Mesothelial cell of epicardium (in vitro differentiated cells): ENCODE measurements around the gene NTHL1. TPM values are rescaled to one million over a fixed set of nuclear protein-coding genes. Genes with fewer than 3 reads are reported as not detected.

ENCODE experiments used
- DNase-seq, 2 experiments: peaks; one replicate each; pipeline ENCODE4 v3.0.0; 2021; ENCODE audit warnings: low spot score in 2 of 2; ENCODE audit not compliant: unreplicated experiment in 2 of 2
- H3K27ac Mint-ChIP-seq: 2 replicates; pipeline ENCODE4 v1.8.0; 2021; ENCODE audit warnings: mixed read lengths
- H3K27me3 Mint-ChIP-seq: 2 replicates; pipeline ENCODE4 v1.8.0; 2021; ENCODE audit warnings: low read depth, mixed read lengths
- H3K36me3 Mint-ChIP-seq: 2 replicates; pipeline ENCODE4 v1.8.0; 2021; ENCODE audit warnings: mixed read lengths
- H3K4me1 Mint-ChIP-seq: 2 replicates; pipeline ENCODE4 v1.8.0; 2021; ENCODE audit warnings: mixed read lengths
- H3K4me3 Mint-ChIP-seq: 2 replicates; pipeline ENCODE4 v1.8.0; 2021; ENCODE audit warnings: mild to moderate bottlenecking, moderate library complexity, mixed read lengths
- H3K9me3 Mint-ChIP-seq: 2 replicates; pipeline ENCODE4 v1.8.0; 2021; ENCODE audit warnings: mixed read lengths
- CTCF ChIP-seq: fragments of 200-600 bp; sonication (generic); IDR thresholded peaks from one replicate; pipeline ENCODE4 v1.5.0; 2021; ENCODE audit warnings: antibody characterized with exemption; ENCODE audit not compliant: unreplicated experiment
- total RNA-seq: library from RNA; stranded (reverse); gene quantifications from 3 replicates; pipeline ENCODE4 v1.2.1, GENCODE V29; 2021

NTHL1 gene
- total RNA-seq, 1 donor from 2014 or later: 29.7 TPM

- no peaks in the 10 kb centered on the region for H3K27me3 Mint-ChIP-seq
- DNase-seq: no peak
- no peaks in the 10 kb centered on the region for H3K9me3 Mint-ChIP-seq
- H3K36me3 Mint-ChIP-seq: peaks cover 7% of the 10 kb centered on the region
- H3K4me3 Mint-ChIP-seq: no peak overlapping the region
- TF ChIP-seq CTCF: no peak
- H3K27ac Mint-ChIP-seq: no peak overlapping the region
- H3K4me1 Mint-ChIP-seq: no peaks in the 10 kb centered on the region
Measured at GRCh38 chr16:2060346-2060745, 12.7 kb upstream of the NTHL1 start.

DNA sequence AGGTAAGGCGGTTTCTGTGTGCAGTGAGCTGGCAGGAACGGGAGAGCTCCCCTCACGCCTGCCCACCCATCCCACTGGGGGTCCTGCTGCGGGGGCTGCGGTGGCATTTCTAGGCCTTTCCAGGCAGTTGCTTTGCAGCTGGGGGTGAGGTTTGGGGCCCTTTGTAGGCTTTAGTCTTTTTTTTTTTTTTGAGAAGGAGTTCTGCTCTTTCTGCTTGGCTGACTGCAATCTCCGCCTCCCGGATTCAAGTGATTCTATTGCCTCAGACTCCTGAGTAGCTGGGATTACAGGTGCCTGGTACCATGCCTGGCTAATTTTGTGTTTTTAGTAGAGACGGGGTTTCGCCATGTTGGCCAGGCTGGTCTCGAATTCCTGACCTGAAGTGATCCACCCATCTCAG lies 11.2 kb upstream of the NTHL1 start:
- TF ChIP-seq CTCF: no peak
- no peak overlapping the region for H3K4me3 Mint-ChIP-seq
- no peak overlapping the region for H3K27ac Mint-ChIP-seq
- H3K9me3 Mint-ChIP-seq: no peaks in the 10 kb centered on the region
- H3K27me3 Mint-ChIP-seq: no peaks in the 10 kb centered on the region
- H3K4me1 Mint-ChIP-seq: no peaks in the 10 kb centered on the region
- peaks cover 7% of the 10 kb centered on the region for H3K36me3 Mint-ChIP-seq
- DNase-seq: no peak

- Mint-ChIP-seq H3K4me1 (no peaks in the 10 kb centered on the region), H3K27ac (no peak overlapping the region), H3K36me3 (peaks cover 9% of the 10 kb centered on the region), H3K27me3 (no peaks in the 10 kb centered on the region), H3K9me3 (no peaks in the 10 kb centered on the region), H3K4me3 (no peak overlapping the region)
- no peak for TF ChIP-seq CTCF
- no peak for DNase-seq
Measured at GRCh38 chr16:2058420-2058819, 10.8 kb upstream of the NTHL1 start.

DNA sequence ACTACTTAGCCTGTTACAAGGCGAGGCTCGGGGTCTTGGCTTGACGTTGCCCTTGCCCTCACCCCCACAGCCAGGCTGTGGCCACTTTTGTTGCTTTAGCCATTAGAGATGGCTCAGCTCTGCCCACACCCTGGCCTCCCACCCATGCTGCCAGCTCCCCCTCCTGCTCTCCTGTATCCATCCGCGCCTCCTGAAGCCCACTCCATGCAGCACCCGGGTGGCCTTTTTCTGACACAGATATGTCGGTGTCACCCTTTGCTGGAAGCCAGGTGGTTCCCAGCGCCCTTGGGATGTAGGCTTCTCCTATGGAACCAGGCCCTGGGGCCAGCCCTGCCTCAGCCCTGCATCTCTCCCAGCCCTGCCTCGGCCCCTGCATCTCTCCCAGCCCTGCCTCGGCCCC lies 9.8 kb upstream of the NTHL1 start:
- Mint-ChIP-seq H3K4me3 (no peak overlapping the region), H3K4me1 (no peaks in the 10 kb centered on the region), H3K27ac (no peak overlapping the region), H3K36me3 (peaks cover 7% of the 10 kb centered on the region), H3K27me3 (no peaks in the 10 kb centered on the region), H3K9me3 (no peaks in the 10 kb centered on the region)
- no peak for DNase-seq
- no peak for TF ChIP-seq CTCF

GRCh38 chr16:2056681-2057407 lies 9.2 kb upstream of the NTHL1 start:
- no peak for DNase-seq
- no peaks in the 10 kb centered on the region for H3K27me3 Mint-ChIP-seq
- no peaks in the 10 kb centered on the region for H3K9me3 Mint-ChIP-seq

More at GRCh38 chr16:2056681-2057407, 9.2 kb upstream of the NTHL1 start:
- no peak overlapping the region for H3K4me3 Mint-ChIP-seq
- no peaks in the 10 kb centered on the region for H3K4me1 Mint-ChIP-seq
- H3K27ac Mint-ChIP-seq: no peak overlapping the region
- H3K36me3 Mint-ChIP-seq: peaks cover 7% of the 10 kb centered on the region
- TF ChIP-seq CTCF: no peak
